GM19372 (cell line): ENCODE data around the gene TAAR5.
"Not testable (repeated sequence)": the region's sequence is repeated elsewhere in the genome, so short reads cannot be mapped to it uniquely, and the experiment has no call there.

Source experiments
- ATAC-seq: cut with Tn5 transposase; IDR thresholded peaks from one replicate; pipeline ENCODE4 v1.9.1; 2021; ENCODE audit warnings: mild to moderate bottlenecking, low read depth, moderate library complexity; ENCODE audit not compliant: unreplicated experiment

The TAAR5 gene

GRCh38 chr6:132571774-132572173 is 17.8 kb downstream of the TAAR5 start:
- no peak for ATAC-seq

- no peak for ATAC-seq
Observed at GRCh38 chr6:132570221-132570777, 19.2 kb downstream of the TAAR5 start, which contains the start of gene TAAR6. TSS of gene TAAR6 (plus strand) at chr6:132570322. CDS start at chr6:132570322, 0 bp downstream.

- ATAC-seq, result no peak
Observed at GRCh38 chr6:132569170-132569569, 20.4 kb downstream of the TAAR5 start.

- ATAC-seq, result no peak
Observed at GRCh38 chr6:132568611-132569010, 20.9 kb downstream of the TAAR5 start.

- no peak for ATAC-seq
Observed at GRCh38 chr6:132567566-132567965, 22.0 kb downstream of the TAAR5 start.

GRCh38 chr6:132566404-132566803 is 23.1 kb downstream of the TAAR5 start:
- ATAC-seq, result no peak

- not testable (repeated sequence) for ATAC-seq
Observed at GRCh38 chr6:132560087-132560486, 29.5 kb downstream of the TAAR5 start.

- no peak for ATAC-seq
Observed at GRCh38 chr6:132552372-132552771, 37.2 kb downstream of the TAAR5 start, which contains the start of gene TAAR8. TSS of gene TAAR8 (plus strand) at chr6:132552672. CDS start at chr6:132552693, 21 bp downstream.

GRCh38 chr6:132551214-132551613 is 38.3 kb downstream of the TAAR5 start:
- no peak for ATAC-seq

- ATAC-seq, result no peak
Observed at GRCh38 chr6:132548746-132549463, 40.6 kb downstream of the TAAR5 start.

GRCh38 chr6:132544826-132545225 is 44.7 kb downstream of the TAAR5 start:
- no peak for ATAC-seq
